ENCODE data around the gene FRMD8.

GRCh38 chr11:65454696-65455456 lies 68.4 kb downstream of the FRMD8 start:
- TF ChIP-seq JUND (IDR thresholded peaks at IDR 0.05; ENCODE audit: low read length) (no peak), BCL11A (IDR thresholded peaks at IDR 0.05; ENCODE audit: low read depth in 2 of 2, low read length in 2 of 2) (no peak), BRCA1 (IDR thresholded peaks at IDR 0.05; ENCODE audit: low read depth, low read length) (no peak), CTCF (IDR thresholded peaks at IDR 0.05; ENCODE audit: control extremely low read depth in 1 of 3, insufficient read depth in 1 of 3, low read depth in 1 of 3, low read length in 3 of 3) (no peak), POLR2AphosphoS5 (IDR thresholded peaks at IDR 0.05; ENCODE audit: low read depth, low read length) (no peak)

All from H1 (cell line).